ENCODE measurements around the gene NOTUM.
A peak's percentile ranks its signal among the peaks of the same experiment; 100 is the strongest.

Gene NOTUM

DNA sequence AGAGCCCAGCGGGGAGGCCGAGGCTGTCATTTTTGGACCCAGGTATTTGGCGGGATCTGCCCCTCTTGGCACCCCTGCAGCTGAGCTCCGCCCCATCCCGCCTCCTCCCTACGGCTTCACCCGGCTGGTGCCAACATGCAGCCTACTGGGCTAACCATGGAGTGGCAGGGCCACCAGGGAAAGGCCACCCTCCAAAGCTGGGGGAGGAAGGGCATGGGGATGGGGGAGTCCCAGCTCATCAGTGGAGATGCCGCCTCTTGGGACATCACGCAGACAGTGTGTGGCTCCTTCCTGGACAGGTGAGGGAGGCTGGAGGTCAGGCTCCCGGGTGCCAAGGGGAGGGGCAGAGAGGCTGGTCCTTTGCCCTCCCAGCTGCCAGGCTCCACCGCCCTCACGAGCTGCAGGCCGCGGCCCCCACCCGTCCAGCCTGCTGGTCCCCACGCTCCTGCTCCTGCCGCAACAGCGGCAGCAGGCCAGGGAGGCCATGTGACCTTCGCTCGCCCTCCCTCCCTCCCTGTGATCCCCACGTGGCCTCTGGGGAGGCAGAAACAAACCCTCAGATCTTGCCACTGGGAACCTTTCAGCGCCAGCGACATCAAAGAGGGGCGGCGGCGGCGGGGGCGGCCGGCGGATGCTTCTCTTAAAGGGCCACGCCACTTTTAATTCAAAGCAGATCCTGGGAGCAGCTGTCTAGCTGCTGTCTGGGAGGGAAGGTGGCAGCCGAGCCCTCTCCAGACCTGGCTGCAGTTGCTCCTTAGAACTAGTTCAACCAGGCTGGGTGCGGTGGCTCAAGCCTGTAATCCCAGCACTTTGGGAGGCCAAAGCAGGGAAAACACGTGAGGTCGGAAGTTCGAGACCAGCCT, 6.8 kb upstream of the NOTUM start (continued):
- TF ChIP-seq, protein P1, sequence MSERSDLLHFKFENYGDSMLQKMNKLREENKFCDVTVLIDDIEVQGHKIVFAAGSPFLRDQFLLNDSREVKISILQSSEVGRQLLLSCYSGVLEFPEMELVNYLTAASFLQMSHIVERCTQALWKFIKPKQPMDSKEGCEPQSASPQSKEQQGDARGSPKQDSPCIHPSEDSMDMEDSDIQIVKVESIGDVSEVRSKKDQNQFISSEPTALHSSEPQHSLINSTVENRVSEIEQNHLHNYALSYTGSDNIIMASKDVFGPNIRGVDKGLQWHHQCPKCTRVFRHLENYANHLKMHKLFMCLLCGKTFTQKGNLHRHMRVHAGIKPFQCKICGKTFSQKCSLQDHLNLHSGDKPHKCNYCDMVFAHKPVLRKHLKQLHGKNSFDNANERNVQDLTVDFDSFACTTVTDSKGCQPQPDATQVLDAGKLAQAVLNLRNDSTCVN (tag by site-specific recombination; optimal IDR thresholded peaks at IDR 0.05) = no peak
- TF ChIP-seq OSR2 (tag by site-specific recombination; IDR thresholded peaks at IDR 0.05) = peak; percentile 22; the same call in 1 of the 2 replicates
- TF ChIP-seq, protein P2, sequence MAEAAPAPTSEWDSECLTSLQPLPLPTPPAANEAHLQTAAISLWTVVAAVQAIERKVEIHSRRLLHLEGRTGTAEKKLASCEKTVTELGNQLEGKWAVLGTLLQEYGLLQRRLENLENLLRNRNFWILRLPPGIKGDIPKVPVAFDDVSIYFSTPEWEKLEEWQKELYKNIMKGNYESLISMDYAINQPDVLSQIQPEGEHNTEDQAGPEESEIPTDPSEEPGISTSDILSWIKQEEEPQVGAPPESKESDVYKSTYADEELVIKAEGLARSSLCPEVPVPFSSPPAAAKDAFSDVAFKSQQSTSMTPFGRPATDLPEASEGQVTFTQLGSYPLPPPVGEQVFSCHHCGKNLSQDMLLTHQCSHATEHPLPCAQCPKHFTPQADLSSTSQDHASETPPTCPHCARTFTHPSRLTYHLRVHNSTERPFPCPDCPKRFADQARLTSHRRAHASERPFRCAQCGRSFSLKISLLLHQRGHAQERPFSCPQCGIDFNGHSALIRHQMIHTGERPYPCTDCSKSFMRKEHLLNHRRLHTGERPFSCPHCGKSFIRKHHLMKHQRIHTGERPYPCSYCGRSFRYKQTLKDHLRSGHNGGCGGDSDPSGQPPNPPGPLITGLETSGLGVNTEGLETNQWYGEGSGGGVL (tag by site-specific recombination; IDR thresholded peaks at IDR 0.05) = peak; percentile 55; the same call in 1 of the 2 replicates
- TF ChIP-seq ZBTB17 (tag by site-specific recombination; IDR thresholded peaks at IDR 0.05) = 0 out of 2 replicates have a peak, but pooled peaks have one; percentile 21
- TF ChIP-seq ZFP69B (tag by site-specific recombination; IDR thresholded peaks at IDR 0.05) = no peak
- no peak for TF ChIP-seq KLF9 (tag by site-specific recombination; IDR thresholded peaks at IDR 0.05; ENCODE audit: low read depth)
- TF ChIP-seq ZSCAN23 (tag by site-specific recombination; IDR thresholded peaks at IDR 0.05) = no peak
- TF ChIP-seq ZNF146 (tag by site-specific recombination; IDR thresholded peaks at IDR 0.05) = no peak
- TF ChIP-seq GLIS1 (tag by site-specific recombination; IDR thresholded peaks at IDR 0.05) = peak; percentile 78
- TF ChIP-seq KLF10 (tag by site-specific recombination; IDR thresholded peaks at IDR 0.05) = no peak
- no peak for TF ChIP-seq ZNF776 (tag by site-specific recombination; IDR thresholded peaks at IDR 0.05; ENCODE audit: borderline replicate concordance)
- TF ChIP-seq, protein P3, sequence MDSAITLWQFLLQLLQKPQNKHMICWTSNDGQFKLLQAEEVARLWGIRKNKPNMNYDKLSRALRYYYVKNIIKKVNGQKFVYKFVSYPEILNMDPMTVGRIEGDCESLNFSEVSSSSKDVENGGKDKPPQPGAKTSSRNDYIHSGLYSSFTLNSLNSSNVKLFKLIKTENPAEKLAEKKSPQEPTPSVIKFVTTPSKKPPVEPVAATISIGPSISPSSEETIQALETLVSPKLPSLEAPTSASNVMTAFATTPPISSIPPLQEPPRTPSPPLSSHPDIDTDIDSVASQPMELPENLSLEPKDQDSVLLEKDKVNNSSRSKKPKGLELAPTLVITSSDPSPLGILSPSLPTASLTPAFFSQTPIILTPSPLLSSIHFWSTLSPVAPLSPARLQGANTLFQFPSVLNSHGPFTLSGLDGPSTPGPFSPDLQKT (IDR thresholded peaks at IDR 0.05; ENCODE audit: borderline replicate concordance, low read depth, low read length) = no peak
- no peak for TF ChIP-seq ZNF558 (tag by site-specific recombination; IDR thresholded peaks at IDR 0.05)
- 0 out of 2 replicates have a peak, but pooled peaks have one; percentile 14 for TF ChIP-seq ZNF600 (tag by site-specific recombination; IDR thresholded peaks at IDR 0.05)
- TF ChIP-seq ZNF561 (tag by site-specific recombination; IDR thresholded peaks at IDR 0.05; ENCODE audit: borderline replicate concordance) = 0 out of 2 replicates have a peak, but pooled peaks have one; percentile 80
- no peak for TF ChIP-seq ZNF510 (tag by site-specific recombination; IDR thresholded peaks at IDR 0.05; ENCODE audit: insufficient replicate concordance)
- TF ChIP-seq IKZF3 (tag by site-specific recombination; IDR thresholded peaks at IDR 0.05) = no peak
- TF ChIP-seq ZNF555 (tag by site-specific recombination; conservative IDR thresholded peaks at IDR 0.05) = no peak
- TF ChIP-seq TCF7L2 (IDR thresholded peaks at IDR 0.05; ENCODE audit: borderline replicate concordance, low read depth, low read length) = peak; percentile 99; the same call in 1 of the 2 replicates
- TF ChIP-seq REPIN1 (tag by site-specific recombination; IDR thresholded peaks at IDR 0.05; ENCODE audit: low read depth) = no peak
- TF ChIP-seq ZNF473 (tag by site-specific recombination; IDR thresholded peaks at IDR 0.05) = no peak
- TF ChIP-seq ZNF148 (tag by site-specific recombination; IDR thresholded peaks at IDR 0.05; ENCODE audit: borderline replicate concordance) = no peak
- no peak for TF ChIP-seq ZBTB8A (tag by site-specific recombination; IDR thresholded peaks at IDR 0.05)
- TF ChIP-seq ZNF335 (tag by site-specific recombination; conservative IDR thresholded peaks at IDR 0.05) = peak; percentile 37; the same call in 1 of the 2 replicates

Data from HEK293 (cell line).